ENCODE results near the gene DNAH10.

Gene DNAH10

GRCh38 chr12:123794027-123794426, 31.9 kb downstream of the DNAH10 start:
- DNase-seq, result no peak

- DNase-seq, result no peak
Measured at GRCh38 chr12:123798518-123798917, 36.4 kb downstream of the DNAH10 start.

- DNase-seq, result no peak
Measured at GRCh38 chr12:123799227-123799626, 37.1 kb downstream of the DNAH10 start.

GRCh38 chr12:123801573-123802178, 39.6 kb downstream of the DNAH10 start:
- no peak for DNase-seq

- DNase-seq, result no peak
Measured at GRCh38 chr12:123805173-123805572, 43.1 kb downstream of the DNAH10 start.

- DNase-seq, result no peak
Measured at GRCh38 chr12:123807002-123807401, 44.9 kb downstream of the DNAH10 start.

GRCh38 chr12:123807670-123808069, 45.6 kb downstream of the DNAH10 start:
- DNase-seq, result no peak

GRCh38 chr12:123808167-123808566, 46.1 kb downstream of the DNAH10 start:
- no peak for DNase-seq

- DNase-seq, result no peak
Measured at GRCh38 chr12:123813349-123813748, 51.2 kb downstream of the DNAH10 start.

- DNase-seq, result no peak
Measured at GRCh38 chr12:123815968-123816367, 53.9 kb downstream of the DNAH10 start.

- DNase-seq, result no peak
Measured at GRCh38 chr12:123816896-123817537, 54.9 kb downstream of the DNAH10 start.

GRCh38 chr12:123822804-123823203, 60.7 kb downstream of the DNAH10 start:
- DNase-seq, result no peak

- no peak for DNase-seq
Measured at GRCh38 chr12:123828120-123828519, 66.0 kb downstream of the DNAH10 start.

GRCh38 chr12:123828854-123829547, 66.9 kb downstream of the DNAH10 start:
- DNase-seq, result no peak

- DNase-seq, result no peak
Measured at GRCh38 chr12:123829561-123829960, 67.5 kb downstream of the DNAH10 start.

- no peak for DNase-seq
Measured at GRCh38 chr12:123830675-123831074, 68.6 kb downstream of the DNAH10 start.

GRCh38 chr12:123832052-123832451, 70.0 kb downstream of the DNAH10 start:
- DNase-seq, result no peak

- DNase-seq, result no peak
Measured at GRCh38 chr12:123833830-123834229, 71.7 kb downstream of the DNAH10 start.

GRCh38 chr12:123834845-123835244, 72.7 kb downstream of the DNAH10 start:
- DNase-seq, result no peak

- DNase-seq, result no peak
Measured at GRCh38 chr12:123836292-123836691, 74.2 kb downstream of the DNAH10 start.

GRCh38 chr12:123839826-123840225, 77.7 kb downstream of the DNAH10 start:
- no peak for DNase-seq

GRCh38 chr12:123840765-123841425, 78.8 kb downstream of the DNAH10 start:
- no peak for DNase-seq

GRCh38 chr12:123843912-123844748, 82.0 kb downstream of the DNAH10 start:
- no peak for DNase-seq

Measured in CD4-positive, alpha-beta T cell treated with Interleukin-21 for 1 hour (primary cell).